Activated CD8-positive, alpha-beta memory T cell treated with anti-CD3 and anti-CD28 coated beads for 4 hours (primary cell): ENCODE measurements around the gene CTSW.

Experiments used
- DNase-seq, 2 donors: peaks; one replicate each; pipeline ENCODE4 v3.0.0-alpha.2; 2020; ENCODE audit warnings: low read depth in 2 of 2

CTSW gene

DNA sequence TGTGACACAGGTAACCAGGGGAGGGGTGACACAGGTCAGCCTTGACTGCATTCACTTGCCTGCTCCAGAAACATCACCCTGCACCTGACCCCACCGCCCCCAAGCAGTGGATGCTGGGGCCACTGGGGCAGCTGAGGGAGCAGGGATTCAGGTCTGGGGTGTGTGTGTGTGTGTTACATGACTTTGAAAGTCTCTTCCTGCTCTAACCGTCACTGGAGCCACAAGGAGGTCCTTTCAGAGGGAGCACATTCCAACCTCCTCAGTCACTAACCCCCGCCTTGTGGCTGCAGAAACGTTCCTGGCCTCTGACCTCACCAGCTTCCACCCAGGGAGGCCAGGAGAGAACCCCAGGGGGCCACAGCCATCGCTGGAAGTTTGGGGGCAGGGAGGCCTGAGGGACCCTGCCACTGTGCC is 23.4 kb downstream of the CTSW start:
- no peak for DNase-seq

DNA sequence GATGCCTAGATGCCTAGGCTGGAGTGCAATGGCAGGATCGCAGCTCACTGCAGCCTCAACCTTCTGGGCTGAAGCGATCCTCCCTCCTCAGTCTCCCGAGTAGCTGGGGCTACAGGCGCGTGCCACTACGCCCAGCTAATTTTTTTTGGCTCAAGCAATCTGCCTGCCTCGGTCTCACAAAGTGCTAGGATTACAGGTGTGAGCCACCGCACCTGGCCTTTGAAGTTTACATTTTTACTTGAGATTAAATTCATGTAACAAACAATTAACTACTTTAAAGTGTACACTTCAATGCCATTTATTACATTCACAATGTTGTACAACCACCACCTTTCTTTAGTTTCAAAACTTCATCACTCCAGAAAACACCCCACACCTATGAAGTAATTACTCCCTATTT is 24.1 kb downstream of the CTSW start:
- DNase-seq, result no peak

DNA sequence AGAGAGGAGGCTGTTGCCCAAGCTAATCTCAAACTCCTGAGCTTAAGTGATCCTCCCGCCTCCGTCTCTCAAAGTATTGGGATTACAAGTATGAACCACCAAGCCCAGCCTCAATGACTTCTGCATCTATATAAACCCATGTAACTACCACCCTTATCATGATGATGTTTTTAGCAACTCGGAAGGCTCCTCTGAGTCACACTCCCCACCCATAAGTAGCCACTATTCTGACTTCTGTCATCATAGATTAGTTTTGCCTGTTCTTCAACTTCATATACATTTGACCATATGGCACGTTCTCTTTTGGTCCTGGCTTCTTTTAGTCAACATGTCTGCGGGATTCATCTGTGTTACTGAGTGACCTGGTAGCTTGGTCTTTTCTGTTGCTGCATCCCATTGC is 27.0 kb downstream of the CTSW start:
- DNase-seq, result no peak

DNA sequence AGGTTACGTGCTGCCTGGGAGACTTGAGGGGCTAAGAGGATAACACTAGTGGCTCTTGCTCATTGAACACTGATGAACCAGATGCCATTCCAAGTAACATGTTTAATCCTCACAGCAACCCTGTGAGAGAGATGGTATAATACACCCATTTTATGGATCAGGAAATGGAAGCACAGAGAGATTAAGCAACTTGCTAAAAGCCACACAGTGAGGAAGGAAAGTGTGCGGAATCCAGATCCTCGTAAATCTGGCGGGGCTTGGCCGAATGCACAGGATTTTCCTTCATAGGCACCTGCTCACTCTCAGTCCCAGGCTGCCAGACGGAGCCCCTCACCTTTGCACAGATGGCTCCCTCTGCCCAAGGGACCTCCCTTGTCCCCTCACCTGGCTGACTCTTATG is 28.2 kb downstream of the CTSW start:
- DNase-seq, result no peak

DNA sequence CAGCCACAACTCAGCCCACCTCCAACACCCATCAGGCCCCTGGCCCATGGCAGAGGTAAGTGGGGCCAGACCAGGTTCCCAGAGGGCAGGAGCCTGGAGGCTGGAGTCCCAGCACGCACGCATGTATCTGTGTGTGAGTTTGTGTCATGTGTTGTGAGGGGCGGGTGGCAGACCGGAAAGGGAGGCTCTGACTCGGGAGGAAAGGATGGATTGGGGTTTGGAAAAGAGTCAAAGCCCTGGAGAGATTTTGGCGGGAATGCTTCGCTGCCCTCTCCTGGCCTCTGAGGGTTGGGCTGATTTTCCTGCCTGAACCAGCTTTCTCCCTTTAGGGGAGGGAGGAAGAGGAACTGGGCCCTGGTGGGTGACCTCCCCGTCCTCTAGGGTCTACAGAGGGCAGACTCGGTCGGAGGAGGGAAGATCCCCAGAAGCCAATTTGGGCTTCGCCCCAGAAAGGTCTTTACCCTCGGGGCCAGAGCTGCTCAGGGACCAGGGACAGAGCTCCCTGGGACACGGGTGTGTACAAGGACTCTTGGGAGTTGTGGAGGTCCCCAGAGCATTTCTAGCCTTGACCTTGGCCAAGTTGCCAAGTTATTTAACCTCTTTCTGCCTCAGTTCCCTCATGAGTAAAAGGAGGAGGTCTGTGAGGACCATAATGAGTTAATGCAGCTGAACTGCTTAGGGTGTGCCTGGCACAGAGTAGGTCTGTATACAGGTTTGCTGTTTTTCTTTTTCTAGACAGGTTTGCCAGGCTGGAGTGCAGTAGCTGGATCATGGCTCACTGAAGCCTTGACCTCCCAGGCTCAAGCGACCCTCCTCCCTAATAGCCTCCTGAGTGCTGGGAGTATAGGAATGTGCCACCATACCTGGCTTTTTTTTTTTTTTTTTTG is 32.3 kb downstream of the CTSW start:
- DNase-seq, result no peak

DNA sequence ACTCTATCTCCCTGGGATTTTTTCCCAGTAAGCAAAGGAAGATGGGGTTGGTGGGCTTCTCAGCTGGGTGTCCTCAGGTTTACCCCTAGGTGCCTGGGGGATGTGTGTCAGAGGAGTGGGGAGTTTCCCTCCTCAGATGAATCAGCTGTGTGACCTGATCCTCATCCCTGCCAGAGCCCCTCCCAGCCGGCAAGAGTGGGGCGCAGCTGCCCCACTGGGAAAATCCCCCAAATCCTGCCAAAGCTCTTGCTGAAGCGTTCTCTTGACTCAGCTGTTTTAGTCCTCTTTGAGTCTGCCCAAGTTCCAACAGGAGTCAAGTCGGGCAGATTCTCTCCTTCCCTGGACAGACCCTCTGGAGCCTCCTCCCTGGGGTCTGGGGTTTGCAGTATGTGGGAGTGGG is 33.2 kb downstream of the CTSW start:
- DNase-seq, result no peak

DNA sequence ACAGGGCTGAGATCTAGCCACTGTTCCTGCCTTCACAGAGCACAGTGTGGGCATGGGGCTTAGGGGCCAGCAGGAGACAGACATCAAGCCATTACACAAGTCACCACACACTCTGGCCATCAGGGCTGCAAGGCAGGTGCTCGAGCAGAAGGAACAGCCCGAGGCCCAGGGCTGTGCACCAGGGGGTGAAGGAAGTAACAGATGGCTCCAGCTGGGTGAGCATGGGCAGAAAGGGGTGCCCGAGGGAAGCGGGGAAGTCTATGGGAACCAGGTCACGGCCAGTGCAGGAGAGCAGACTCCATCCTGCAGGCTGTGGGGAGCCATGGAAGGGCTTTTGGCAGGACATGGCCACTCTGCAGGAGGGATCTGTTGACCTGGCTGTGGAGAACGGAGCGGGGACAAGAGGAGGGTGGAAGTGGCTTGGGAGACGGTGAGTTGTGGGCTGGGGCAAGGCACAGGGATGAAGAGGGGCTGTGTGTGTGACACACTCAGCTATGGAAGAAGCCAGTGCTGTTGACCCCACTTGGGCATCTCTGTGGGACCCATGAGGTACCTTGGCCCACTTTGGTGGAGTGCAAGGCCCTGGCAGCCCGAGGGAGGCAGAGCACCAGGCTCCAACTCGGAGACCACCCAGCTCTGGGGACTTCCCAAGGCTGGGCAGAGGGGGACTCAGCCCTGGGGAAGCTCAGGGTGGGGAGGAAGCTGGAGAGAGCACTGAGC is 35.6 kb downstream of the CTSW start:
- no peak for DNase-seq

DNA sequence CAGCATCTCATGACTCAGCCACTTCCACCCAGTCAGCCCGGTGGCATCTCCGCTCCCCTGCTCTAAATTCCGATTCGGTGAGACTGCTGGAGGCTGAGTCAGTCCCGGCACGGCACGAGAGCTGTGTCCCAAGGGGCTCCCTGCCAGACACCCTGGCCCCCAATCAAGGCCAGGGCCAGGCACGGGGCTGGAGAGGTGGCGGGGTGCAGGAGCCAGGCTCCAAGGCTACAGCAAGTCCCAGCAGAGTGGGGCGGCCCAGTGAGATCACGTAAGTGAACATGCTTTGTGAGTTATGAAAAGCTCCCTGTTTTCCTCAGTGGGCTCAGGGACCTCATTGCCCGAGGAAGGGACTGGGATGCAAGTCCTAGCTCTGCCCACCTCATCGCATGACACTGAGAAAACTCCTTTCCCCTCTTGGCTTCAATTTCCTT is 36.2 kb downstream of the CTSW start:
- no peak for DNase-seq

DNA sequence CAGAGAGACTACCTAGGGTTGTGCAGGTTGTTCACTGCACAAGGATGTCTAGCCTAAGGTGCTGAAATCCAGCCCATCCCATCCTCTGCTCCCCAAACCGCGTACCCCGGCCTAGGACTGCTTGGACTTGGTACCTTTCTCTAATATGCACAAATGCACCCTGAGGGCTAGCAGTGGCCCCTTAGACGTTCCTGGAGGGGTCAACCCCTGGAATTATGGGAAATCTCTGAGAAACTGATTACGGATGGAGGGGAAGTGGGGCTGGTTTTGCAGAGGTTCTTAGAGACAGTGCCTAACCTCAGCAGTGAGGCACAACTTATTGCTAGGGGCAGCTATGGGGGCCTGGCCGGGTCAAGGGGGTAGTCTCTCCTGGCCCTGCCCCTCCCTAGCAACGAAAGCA is 36.8 kb downstream of the CTSW start:
- no peak for DNase-seq

DNA sequence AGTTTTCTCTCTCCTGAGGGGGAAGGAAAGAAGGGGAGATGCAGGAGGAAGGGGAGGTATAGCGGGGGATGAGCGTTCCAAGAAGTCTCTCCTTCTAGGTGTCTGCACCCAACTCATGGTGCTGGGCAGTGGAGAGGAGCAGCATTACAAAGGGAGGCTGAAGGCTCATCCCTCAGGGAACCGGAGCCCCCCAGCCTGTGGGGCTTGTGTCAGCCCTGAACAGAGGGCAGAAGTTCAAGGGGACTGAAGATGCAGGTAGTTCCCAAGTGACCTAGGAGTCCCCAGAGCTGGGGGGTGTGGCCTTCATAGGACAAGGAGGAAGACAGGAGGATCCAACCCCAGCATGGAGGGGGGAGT is 37.4 kb downstream of the CTSW start:
- DNase-seq, result no peak

DNA sequence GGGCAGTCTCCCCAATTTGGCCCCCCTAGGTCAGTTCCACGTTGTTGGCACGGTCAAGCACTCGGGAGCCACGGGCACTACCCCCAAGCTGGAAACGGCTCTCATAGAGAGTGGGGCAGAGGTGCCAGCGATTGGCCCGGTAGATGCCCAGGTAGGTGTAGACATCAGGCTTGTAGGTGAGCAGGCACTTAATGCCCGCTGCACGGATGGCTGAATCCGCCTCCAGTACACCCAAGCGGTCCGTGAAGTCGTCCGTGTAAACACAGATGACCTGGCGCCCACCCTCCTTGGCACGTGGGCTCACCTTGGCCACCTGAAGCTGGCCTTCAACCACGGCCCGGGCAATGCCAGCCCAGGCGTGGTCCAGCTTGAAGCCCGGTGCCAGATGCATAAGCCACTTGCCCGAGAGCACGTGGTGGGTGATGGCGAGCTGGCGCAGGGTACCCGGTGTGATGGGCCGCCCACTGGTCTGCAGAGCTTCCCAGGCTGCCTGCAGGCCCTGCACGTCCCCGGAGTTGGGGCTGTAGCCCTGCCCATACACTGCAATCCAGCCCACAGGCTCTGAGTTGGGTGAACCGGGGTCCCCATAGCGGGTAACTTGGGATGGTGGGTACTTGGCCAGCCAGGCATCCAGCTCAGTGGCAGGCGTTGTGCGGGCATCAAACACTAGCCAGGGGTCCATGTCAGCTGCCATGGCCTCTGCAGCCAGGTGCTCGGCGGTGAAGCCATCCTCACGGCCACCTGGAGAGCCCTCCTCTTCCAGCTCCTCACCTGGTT is 38.0 kb downstream of the CTSW start:
- DNase-seq, result no peak

DNA sequence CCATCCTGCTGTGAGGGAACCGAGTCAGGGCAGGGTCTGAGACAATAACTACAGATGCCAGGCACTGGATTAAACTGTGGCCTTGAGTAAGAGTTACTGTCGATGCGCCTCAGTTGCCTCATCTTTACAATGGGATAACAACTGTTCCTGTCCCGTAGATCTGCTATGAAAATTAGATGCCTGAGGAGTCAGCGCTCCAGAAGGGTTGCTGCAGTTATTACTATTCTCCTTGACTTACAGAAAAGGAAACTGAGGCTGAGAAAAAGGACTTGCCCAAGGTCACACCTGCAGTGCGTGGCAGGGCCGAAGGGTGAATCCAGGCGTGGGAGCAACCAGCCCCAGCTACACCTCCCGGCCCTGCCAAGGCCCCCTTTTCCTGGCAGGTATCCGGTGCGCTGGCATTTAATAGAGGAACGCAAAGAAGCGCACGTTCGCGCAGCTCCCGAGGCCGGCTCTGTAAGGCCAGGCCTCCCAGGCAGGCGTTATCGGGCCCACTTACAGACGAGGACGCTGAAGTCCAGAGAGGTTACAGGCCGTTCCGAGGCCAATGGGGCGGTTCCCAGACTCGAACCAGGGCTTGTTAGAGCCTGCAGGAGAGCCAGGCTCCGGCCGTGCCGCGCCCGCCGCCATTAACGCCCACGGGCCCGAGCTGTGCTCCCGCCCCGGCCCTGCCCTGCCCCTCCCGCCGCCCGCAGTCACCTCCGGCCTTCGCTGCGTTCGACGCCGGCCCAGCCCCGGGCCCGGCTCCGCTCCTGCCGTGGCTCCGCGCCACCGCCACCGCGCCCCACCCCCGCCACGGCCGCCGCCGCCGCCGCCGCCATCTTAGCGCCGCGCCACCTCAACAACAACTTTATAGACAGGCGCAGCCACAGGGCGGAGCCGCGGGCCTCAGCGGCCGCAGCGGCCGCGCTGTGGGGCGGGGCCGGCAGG is 38.8 kb downstream of the CTSW start, which contains the start of gene C11orf68:
TSS of gene C11orf68 (minus strand) at position 852 of the 930 bp plus-strand sequence. CDS start at position 821, 31 bp downstream.
- no peak for DNase-seq

DNA sequence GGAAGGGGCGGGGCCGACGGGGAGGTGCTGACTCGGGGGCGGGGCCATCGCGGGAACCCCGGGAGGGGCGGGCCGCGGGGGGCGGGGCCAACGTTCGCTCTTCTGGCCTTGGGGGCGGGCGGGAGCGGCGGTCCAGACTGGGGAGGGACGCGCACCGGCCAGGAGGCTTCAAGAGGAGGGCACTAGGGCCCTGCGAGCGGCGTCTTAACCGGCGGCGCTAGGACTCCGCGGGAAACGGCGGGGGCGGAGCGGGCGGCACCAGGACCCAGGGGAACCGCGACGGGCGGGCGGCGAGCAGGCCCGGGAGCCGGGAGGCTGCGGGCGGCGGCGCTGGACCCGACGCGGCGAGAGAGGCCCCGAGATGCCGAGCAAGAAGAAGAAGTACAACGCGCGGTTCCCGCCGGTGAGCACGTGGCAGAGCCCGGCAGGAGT is 39.5 kb downstream of the CTSW start, which contains the start of gene DRAP1:
TSS of gene DRAP1 (plus strand) at position 286 of the 432 bp plus-strand sequence. CDS start at position 362, 76 bp downstream.
- peak; percentile 98 to 99 for DNase-seq

DNA sequence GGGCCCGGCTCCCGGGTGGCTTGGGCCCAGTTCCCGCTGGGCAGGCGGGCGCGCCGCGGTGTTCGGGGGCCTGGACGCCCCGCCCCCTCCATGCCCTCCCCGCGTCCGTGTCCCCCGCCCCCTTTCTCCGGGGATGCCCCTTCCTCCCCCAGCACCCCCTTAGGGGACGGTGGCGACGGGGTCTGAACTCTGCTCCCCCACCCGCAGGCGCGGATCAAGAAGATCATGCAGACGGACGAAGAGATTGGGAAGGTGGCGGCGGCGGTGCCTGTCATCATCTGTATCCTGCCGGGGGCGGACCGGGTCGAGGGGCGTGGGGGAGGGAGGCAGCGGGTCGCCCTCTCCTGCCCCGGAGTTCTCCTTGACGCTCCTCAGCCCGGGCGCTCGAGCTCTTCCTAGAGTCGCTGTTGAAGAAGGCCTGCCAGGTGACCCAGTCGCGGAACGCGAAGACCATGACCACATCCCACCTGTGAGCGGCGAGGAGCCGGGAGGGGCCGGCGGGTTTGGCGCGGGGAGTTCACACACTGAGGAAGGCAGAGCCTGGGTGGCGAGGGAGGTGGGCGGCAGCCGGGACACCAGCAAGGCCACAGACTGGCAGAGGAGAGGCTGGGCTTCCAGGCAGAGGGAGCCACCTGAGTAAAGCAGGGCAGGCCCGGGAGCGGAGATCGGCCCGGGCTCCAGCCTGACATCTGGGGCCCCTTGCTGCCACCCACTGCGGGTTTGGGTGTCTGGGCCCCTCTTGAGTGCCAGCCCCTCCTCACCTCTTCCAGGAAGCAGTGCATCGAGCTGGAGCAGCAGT is 40.1 kb downstream of the CTSW start:
- DNase-seq, result peak in 1 of 2 donors; percentile 36

DNA sequence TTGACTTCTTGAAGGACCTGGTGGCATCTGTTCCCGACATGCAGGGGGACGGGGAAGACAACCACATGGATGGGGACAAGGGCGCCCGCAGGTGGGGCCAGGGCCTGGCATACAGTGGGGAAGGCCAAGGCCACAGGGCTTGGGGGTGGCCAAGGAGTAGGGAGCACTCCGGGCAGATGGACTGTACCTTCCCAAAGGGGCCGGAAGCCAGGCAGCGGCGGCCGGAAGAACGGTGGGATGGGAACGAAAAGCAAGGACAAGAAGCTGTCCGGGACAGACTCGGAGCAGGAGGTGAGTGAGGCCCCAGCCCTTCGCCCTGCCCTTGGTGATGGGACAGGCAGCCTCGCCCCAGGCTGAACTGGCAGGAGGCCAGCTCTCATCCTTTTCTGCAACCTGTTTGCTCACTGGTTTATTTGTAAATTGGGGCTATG is 40.8 kb downstream of the CTSW start:
- DNase-seq, result no peak

DNA sequence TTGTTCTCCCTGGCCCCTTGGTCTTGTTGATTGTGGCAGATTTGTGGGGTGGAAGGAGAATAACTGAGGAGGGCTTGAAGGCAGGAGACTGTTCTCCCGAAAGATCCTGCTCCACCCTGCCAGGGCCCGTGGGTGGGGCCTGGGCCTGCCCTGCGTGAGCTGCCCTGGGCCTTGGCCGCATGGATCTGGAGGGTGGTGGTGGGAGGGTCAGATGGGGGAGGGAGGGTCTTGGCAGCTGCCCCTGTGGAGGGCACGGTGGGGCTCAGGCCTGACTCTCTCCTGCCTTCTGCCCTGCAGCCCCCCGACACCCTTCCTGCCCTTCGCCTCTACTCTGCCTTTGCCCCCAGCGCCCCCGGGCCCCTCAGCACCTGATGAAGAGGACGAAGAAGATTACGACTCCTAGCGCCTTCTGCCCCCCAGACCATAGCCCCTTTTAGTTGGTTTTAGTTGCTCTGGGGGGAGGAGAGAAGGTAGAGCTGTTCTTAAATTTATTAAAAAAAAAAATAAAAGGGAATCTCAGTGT is 41.5 kb downstream of the CTSW start:
- no peak for DNase-seq

DNA sequence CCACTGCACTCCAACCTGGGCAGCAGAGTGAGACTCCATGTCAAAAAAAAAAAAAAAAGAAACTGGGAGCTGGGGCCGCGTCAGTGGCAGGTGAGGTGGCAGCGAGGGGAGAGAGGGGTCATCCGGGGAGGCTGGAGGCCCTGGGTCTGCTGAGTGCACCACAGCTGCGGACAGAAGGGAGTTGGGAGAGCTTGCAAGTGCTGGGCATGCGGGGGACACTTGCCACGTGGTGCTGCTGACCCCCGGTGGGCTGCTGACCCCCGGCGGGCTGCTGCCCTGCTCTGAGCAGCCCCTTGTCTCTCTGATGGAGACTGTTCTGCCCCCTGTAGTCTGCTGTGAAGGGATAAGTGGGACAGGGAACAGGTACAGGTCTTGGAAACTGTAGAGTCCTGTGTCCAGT is 42.2 kb downstream of the CTSW start:
- no peak for DNase-seq

DNA sequence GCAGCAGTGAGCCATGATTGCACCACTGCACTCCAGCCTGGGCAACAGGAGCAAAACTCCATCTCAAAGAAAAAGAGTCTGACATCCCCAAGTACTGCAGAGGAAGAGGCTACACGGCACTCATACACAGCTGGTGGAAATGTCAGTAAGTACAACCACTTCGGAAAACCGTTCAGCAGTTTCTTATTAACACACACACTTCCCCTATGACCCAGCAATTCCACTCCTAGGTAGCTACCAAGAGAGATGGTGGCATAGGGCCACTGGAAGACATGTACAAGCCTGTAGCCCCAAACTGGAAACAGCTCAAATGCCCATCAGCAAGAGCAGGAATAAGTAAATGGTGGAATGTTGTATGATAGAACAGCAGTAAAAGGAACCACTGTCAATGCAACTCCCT is 42.9 kb downstream of the CTSW start:
- no peak for DNase-seq

DNA sequence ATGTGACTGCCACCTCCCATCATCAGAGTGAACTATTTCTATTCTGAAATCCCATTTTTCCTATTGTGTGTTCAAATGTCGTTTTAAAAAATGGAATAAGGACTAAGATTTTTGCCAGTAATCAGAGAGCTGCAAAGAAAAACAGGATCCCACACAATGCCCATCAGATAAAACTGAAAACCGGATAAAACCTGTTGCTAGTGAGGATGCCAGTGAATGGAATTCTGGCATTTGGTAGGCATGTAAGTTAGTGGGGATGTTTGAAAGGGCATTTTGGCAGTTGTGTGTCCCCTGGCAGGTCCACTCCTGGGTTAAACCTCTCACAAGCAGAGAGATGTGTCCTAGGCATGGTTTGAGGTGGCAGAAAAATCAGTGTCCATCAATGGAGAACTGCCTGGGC is 45.8 kb downstream of the CTSW start:
- no peak for DNase-seq

DNA sequence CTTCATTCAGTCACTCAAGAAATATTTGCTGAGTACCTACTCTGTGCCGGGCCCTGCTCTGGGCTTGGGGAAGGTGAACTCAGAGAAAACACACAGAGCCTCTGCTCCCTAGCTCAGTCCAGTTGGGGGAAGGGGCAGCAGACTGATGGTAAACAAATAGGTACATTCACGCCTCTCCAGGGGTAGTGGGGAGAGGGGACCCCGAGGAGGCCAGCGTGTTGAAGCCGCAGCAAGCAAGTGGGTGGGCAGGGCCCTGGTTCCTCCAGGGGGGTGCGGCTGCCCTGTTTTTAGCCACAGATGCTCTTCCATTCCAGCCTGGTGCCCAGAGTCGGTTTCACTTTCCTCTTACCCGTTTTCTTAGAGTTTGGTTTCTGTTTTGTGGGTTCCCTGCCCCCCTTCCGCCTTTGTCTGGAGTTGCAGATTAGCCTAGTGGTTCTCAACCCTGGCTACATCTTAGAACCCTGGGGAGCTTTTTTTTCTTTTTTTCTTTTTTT is 48.3 kb downstream of the CTSW start:
- DNase-seq, result peak; percentile 59 to 63
